Measurements from ENCODE around the gene PLCD1.

DNA sequence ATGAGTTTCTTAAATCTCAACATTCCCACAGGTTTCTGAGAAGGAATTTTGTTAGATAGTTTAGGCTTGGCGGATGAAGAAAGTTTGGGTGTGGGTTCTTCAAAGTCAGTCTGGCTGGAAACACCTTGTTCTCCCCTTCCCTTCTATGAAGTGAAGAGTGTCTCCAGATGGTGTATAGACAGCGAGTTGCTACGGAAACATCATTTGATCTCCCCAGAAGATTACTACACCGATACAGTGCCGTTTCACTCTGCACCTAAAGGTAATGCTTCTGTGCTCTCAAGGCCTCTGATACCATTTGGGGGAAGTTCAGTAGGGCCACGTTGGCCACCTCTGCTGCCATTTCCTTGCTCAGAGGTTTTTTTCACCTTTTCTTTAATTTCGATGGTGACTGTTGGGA is 30.1 kb upstream of the PLCD1 start:
- TF ChIP-seq, protein P1, sequence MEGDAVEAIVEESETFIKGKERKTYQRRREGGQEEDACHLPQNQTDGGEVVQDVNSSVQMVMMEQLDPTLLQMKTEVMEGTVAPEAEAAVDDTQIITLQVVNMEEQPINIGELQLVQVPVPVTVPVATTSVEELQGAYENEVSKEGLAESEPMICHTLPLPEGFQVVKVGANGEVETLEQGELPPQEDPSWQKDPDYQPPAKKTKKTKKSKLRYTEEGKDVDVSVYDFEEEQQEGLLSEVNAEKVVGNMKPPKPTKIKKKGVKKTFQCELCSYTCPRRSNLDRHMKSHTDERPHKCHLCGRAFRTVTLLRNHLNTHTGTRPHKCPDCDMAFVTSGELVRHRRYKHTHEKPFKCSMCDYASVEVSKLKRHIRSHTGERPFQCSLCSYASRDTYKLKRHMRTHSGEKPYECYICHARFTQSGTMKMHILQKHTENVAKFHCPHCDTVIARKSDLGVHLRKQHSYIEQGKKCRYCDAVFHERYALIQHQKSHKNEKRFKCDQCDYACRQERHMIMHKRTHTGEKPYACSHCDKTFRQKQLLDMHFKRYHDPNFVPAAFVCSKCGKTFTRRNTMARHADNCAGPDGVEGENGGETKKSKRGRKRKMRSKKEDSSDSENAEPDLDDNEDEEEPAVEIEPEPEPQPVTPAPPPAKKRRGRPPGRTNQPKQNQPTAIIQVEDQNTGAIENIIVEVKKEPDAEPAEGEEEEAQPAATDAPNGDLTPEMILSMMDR (IDR thresholded peaks at IDR 0.05; ENCODE audit: low read depth, low read length) = no peak
- no peak for TF ChIP-seq EZH2phosphoT487 (IDR thresholded peaks at IDR 0.05; ENCODE audit: low read depth)

All from OCI-LY3 (cell line).